Measurements from ENCODE around the gene BDP1.
"Not testable (repeated sequence)": the region's sequence is repeated elsewhere in the genome, so short reads cannot be mapped to it uniquely, and the experiment has no call there.

The BDP1 gene

DNA sequence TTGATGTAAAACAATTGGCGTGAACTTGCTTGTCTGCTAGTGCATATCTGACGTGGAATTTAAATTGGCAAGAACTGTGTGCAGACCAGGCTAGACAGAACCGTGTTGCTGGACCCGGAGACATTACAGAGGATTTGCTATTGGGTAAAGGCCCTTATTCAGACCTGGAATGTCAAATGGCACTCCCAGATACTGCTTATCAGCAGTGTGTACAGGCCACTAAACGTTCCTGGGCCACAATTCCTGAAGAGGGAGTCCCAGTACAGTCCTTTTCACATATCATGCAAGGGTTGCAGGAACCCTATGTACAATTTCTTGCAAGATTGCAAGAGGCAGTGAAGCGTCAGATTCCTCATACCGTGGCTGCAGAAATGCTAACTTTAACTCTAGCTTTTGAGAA is 118.1 kb downstream of the BDP1 start:
- no peak for DNase-seq

DNA sequence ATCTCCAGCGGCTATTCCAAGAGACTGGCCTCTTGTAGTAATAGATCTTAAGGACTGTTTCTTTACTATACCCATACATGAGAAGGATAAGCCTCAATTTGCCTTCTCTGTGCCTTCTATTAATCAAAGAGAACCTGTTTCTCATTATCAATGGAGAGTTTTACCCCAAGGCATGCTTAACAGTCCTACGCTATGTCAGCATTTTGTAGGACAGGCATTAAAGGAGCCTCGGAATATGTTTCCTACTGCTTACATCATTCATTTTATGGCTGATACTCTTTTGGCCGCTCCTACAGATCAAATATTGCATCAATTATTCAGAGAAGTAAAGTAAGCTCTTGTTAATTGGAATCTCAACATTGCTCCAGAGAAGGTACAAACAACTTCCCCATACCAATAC is 120.1 kb downstream of the BDP1 start:
- DNase-seq = not testable (repeated sequence)

DNA sequence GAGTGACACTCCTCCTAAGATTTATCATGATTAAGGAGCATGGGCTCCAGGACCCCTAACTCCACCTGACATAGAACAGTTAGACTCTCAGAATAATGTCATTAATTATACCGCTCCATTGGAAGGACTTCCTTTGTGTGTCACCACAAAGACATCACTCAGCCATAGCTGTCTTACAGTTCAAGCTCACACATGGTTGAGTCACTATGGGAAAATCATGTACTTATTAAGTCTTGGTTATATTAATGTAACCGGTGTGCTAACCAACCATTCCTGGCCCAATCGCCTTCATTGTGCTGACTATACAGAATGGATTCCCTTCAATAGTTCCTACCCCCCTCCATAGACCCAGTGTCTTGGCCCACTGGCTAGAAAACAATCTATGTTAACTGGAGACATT is 120.8 kb downstream of the BDP1 start:
- DNase-seq = no peak

DNA sequence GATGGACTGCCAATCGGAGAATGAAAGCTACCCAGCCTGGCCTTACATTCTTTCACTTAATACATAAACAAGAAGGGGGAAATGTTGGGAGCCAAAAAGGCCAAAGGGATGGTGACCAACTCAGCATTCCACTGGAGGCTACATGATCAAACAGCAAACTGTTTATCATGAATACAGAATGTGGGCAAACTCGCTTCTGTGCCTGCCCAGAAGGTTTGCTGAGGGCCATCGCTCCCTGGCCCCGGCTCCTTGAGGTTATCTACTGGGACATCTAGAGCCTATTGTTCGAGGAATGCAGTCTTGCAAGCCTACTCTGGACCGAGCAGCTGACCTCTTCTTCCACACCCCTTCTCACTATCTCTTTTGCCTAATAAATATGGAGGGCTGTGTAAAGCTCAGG is 122.4 kb downstream of the BDP1 start:
- not testable (repeated sequence) for DNase-seq

DNA sequence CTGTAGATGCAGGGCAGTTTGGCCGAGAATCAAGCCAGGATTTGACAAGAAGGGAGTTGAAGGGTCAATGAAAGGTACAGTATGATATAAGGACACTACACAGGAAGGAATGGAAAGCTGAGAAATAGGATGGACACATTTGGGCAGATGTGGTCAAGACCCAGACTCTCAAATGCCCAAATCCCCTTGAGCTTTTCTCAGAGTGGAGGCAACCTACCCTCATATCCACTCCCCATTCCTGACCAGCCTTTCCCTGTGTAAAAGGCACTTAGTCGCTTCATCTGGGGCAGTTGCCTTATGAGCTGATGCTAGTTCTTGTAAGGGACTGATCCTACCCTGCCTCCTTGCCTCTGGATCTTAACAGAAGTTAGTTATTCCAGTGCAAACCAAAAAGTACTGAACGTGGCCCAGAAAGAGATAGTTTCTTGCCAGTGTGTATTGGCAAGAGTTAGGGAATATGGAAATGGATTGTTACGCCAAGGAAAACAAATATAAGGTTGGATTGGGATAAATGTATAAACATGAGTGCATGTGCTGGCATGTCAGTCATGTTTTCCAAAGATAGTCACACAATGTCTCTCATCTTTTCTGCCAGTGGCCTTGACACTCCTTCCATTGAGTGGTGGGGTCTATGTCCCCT is 127.6 kb downstream of the BDP1 start:
- DNase-seq = no peak

DNA sequence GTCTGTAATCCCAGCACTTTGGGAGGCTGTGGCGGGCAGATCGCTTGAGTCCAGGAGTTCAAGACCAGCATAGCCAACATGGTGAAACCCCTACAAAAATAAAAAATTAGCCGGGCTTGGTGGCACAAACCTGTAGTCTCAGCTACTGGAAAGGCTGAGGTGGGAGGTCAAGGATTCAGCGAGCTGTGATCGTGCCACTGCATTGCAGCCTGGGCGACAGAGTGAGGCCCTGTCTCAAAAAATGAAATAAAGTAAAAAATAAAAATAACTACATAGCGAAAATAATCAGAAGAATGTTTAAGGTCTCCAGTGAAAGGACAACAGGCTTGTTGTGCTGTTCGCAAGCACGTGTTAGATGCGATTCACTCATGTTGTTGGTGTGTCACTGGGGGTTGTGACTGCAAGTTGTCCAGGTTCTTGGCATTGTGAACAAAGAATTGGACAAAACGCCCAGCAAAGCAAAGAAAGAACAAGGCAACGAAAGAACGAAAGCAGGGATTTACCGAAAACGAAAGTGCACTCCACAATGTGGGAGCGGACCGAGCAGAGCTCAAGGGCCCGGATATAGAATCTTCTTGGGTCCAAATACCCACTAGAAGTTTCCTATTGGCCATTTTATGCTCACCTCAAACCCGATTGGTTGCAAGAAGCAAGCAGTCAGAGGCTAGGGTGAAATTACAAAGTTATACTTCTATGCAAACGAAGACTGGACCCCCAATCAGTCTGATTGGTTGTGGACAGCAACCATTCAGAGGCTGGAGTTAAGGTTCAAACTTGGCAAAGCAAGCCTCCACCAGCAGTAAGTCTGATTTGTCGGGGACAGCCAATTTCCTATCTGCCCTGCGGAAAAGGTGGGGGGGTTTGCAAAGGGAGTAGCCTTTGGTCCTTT is 130.8 kb downstream of the BDP1 start:
- no peak for DNase-seq

DNA sequence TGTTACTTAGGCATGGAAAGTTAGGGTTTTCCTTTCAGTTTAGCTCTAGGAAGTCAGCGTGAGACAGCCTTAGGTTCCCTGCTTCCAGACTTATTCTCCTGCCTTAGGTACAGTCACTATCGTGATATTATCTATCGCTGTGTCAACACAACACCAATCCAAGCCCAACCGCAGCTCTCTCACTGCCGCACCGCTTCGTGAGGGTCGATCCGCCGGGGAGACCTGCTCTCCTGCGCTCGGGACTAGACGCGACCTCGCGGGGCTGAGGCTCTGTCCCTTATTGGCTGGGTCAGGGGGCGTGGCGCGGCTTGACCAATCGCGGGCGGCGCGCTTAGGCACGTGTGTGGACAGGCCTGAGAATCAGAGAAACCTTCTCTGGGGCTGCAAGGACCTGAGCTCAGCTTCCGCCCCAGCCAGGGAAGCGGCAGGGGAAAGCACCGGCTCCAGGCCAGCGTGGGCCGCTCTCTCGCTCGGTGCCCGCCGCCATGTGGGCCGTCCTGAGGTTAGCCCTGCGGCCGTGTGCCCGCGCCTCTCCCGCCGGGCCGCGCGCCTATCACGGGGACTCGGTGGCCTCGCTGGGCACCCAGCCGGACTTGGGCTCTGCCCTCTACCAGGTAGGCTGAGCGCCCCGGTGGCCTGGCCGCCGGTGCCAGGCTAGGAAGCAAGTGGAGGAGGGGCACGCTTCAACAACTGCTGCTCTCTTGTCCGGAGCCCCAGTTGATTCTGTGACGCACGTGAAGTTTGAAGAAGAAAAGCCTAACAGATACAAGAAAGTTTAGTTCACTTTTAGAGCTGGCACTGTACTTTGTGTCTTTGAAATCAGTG is 131.7 kb downstream of the BDP1 start, which contains the start of gene MCCC2:
TSS of gene MCCC2 (plus strand) at position 400 of the 825 bp plus-strand sequence. CDS start at position 486, 86 bp downstream.
- DNase-seq = peak; percentile 80

DNA sequence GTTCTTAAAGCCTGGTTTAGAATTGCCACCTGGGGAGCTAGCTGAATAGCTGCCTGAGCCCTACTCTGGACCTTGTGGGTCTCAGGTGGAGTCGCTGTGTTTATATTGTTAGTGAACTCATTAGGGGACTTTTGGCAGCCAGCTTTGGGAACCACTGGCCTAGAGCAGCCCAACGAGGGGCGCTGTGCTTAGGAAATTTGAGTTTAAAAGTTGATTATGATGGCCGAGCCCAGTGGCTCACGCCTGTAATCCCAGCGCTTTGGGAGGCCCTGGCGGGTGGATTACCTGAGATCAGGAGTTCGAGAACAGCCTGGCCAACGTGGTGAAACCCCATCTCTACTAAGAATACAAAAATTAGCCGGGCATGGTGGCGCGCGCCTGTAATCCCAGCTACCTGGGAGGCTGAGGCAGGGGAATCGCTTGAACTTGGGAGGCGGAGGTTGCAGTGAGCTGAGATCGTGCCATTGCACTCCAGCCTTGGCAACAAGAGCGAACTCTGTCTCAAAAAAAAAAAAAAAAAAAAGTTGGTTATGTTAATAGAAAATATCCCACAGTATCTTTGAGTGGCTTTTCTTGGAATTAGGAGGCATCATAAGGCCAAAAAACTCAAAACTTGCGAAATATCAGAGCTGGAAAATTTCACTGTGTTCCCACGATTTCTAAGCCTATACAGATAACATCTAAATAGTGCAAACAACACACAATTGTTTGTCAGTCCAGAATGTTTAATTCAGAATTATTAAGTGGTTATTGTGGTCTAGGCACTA is 132.5 kb downstream of the BDP1 start:
- DNase-seq = no peak

DNA sequence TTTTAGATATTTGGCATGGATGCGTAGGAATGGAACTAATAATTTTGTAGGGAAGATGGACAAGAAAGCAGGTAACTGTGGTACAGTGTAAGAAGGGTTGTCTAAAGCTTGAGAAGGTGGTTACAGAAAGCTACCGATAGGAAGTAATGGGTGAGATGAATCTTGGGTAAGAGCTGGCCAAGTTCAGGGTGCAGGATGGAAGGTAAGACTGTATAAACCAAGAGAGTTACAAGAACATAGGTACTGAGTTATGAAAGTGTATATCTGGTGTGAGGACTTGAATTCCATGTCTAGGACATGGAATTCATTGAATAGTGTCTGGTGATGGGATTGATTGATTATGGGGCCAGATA is 133.1 kb downstream of the BDP1 start:
- no peak for DNase-seq

DNA sequence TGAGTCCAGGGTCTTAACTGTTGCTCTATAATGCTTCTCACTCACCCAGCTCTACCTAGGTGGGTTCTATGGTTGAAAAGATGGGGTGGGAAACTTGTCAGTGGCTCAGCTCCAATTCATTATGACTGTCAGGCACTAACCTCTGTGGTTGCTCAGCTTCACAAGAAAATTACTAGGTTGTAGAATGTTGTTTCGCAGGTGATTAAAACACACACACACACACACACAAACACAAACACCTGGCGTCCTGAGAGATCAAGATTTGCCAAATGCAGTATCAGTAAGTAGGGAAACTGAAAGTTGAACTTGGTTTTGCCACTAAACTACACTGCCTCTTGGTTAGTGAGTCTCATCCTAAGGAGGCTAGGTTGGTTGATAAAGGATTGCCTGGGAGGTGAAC is 134.5 kb downstream of the BDP1 start:
- DNase-seq = no peak

DNA sequence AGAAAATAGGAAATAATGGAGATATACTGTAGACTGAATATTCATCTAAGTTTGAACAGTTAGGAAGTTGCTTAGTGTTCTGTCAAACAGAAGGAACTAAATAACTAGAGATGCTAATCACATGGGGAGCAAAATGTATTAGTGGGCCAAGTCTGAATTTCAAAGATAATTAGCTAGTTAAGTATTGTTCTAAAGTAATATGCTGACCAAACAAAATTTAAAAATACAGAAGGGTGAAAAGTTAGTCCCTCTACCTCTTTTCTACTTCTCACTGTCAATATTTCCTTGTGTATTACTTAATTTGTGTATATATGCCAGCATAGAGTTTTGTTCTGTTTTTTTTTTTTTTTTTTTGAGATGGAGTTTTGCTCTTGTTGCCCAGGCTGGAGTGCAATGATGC is 135.6 kb downstream of the BDP1 start:
- DNase-seq = no peak

DNA sequence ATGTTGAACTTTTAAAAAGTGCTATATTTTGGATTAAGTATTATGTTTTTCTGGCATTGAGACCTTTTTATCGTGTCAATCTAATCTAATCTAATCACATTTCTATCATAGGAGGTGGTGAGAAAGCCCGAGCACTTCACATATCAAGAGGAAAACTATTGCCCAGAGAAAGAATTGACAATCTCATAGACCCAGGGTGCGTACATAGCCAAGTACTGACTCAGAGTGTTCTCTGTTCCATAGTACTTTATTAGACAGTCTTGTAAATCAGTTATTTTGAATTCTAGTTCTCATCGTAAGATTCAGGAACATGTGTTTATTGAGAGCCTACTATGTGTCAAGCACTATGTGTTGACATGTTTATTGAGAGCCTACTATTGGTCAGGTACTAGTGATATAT is 140.7 kb downstream of the BDP1 start:
- no peak for DNase-seq

DNA sequence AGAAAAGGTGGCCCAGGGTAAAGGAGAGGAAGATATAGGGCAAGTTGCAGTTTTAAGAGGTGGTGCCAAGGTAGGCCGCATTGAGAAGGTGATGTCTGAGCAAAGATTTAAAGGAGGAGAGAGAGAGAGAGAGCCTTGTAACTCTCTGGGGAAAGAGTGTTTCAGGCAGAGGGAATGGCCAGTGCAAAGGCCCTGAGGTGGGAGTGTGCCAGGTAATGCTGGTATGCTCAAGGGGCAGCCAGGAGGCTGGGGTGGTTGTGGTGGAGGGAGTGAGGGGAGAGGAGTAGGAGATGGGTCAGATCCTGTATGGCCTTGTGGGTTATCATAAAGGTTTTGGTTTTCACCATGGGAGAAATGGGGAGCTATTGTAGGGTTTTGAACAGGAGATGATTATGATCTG is 141.6 kb downstream of the BDP1 start:
- DNase-seq = no peak

DNA sequence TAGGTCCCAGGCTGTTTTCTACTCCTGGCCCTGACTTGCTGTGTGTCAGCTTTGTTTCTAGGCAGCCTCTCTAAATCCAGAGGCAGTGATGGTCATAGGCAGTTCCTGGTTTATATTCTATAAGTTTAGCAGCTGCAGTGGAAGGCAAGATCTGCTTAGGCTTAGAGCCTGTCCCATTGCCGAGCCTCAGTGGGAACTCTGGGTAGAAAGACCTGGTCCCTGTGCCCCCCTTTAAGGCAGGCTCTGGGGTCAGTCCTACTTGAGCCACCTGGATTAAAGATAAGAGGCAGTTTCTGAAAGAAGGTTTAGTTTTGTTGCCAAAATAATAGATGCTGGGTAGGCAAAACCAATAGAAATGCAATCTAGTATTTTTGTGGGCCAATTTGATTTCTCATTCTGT is 145.3 kb downstream of the BDP1 start:
- DNase-seq = no peak

DNA sequence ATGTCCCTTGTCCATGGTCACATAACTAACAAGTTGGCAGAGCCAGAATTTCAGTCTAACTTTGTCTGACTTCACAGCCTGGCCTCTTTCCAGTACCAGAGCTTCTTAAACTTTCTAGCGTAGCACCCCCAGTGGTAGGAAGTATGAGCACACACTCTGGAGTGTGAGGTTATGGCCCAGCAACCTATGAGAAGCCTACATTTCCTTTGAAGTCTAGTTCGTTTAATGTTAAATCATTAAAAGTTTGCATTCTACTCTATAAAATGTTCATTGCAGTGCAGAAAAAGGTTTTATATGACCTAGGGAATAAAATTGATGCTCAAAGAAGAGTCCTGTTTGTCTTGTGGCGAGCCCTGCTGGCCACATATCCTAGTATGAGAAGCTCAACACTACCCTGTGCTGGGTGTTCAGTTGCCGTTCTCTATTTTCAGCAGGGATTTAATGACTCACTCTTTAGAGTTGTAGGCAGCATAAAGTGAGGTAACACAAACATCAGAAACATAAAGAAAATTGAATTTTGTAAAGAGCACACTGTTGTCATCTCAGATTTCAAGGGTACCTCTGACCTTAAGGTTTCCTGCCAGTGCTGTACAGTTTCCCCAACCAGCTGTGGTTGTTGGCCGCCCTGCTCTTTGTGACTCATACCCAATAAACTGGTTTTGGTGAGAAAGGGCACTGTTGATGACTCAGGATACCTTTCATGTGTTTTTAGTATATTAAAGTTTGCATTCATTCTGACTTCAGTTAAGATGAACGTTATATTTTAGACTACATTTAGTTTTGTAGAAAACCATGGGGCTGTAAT is 146.0 kb downstream of the BDP1 start:
- DNase-seq = no peak

DNA sequence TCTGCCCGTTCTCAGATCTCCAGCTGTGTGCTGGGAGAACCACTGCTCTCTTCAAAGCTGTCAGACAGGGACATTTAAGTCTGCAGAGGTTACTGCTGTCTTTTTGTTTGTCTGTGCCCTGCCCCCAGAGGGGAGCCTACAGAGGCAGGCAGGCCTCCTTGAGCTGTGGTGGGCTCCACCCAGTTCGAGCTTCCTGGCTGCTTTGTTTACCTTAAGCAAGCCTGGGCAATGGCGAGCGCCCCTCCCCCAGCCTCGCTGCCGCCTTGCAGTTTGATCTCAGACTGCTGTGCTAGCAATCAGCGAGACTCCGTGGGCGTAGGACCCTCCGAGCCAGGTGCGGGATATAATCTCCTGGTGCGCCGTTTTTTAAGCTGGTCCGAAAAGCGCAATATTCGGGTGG is 154.5 kb downstream of the BDP1 start:
- DNase-seq = not testable (repeated sequence)

DNA sequence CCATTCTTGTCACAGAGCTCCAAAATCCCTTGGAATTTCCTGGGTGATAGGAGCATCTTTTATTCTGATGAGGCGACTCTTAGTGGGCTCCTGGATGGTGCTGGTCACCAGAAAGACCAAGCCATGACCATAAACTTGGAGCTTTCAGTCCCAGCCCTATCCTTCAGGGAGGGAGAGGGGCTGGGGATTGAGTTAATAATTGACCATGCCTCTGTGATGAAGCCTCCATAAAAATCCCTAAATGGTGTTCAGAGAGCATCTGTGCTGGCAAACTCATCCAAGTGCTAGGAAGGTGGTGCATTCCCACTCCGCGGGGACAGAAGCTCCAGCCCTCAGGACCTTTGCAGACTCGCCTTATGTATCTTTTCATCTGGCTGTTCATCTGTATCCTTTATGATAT is 160.4 kb downstream of the BDP1 start:
- DNase-seq = no peak

All from NCI-H2171 treated with DMSO at 0.1 percent for 48 hours (cell line).